BLaER1 treated with 17β-estradiol and CSF1 and Interleukin-3, amounts not matched to agents 10 nM and 100 nM (cell line): ENCODE data around the gene HNRNPCL2.
"Not testable (repeated sequence)": the region's sequence is repeated elsewhere in the genome, so short reads cannot be mapped to it uniquely, and the experiment has no call there.

Experiments used
- H3K27ac ChIP-seq, 11 experiments: shearing (Covaris generic); formaldehyde crosslinking; 2 replicates each; pipeline ENCODE4 v1.8.1; 2022
- H3K27me3 ChIP-seq, 11 experiments: shearing (Covaris generic); formaldehyde crosslinking; 2 replicates each; pipeline ENCODE4 v1.8.1; 2022
- H3K36me3 ChIP-seq, 11 experiments: shearing (Covaris generic); formaldehyde crosslinking; 2 replicates each; pipeline ENCODE4 v1.8.1; 2022
- H3K4me1 ChIP-seq, 10 experiments: shearing (Covaris generic); formaldehyde crosslinking; 2 replicates each; pipeline ENCODE4 v1.8.1; 2022
- H3K4me2 ChIP-seq, 11 experiments: shearing (Covaris generic); formaldehyde crosslinking; 2 replicates each; pipeline ENCODE4 v1.8.1; 2022
- H3K4me3 ChIP-seq, 10 experiments: shearing (Covaris generic); formaldehyde crosslinking; 2 replicates each; pipeline ENCODE4 v1.8.1; 2022
- H3K9ac ChIP-seq, 11 experiments: shearing (Covaris generic); formaldehyde crosslinking; 2 replicates each; pipeline ENCODE4 v1.8.1; 2022
- H3K9me3 ChIP-seq, 11 experiments: shearing (Covaris generic); formaldehyde crosslinking; replicated peaks in 1 of 11; 2 replicates each; pipeline ENCODE4 v1.8.1; 2022
- H4K20me1 ChIP-seq, 11 experiments: shearing (Covaris generic); formaldehyde crosslinking; 2 replicates each; pipeline ENCODE4 v1.8.1; 2022

Gene HNRNPCL2

DNA sequence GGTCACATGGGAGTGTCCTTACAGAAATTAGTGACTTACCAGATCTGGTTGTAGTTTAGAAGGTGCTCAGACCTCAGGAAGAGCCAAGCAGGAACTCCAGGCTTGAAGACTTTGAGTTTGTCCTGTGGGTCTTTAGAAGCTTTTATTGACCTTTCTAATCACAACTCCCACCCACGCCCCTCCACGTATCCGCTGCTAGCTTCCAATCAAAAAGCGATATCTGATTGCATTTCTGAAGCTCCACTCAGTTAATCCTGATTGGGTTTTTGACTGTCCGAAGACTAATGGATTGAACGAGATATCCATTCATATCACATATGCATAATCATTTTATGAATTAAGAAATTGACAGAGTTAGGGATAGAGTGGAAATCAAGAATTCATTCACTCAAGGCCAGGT is at the start of gene HNRNPCL2:
TSS of gene HNRNPCL2 (minus strand) at position 101 of the 400 bp plus-strand sequence. CDS start 454 bp downstream, outside the sequence.
- H3K27me3 ChIP-seq, H3K4me3 ChIP-seq, H3K4me1 ChIP-seq, H3K36me3 ChIP-seq, H3K9me3 ChIP-seq, H3K27ac ChIP-seq, H3K4me2 ChIP-seq, H4K20me1 ChIP-seq, H3K9ac ChIP-seq: not testable (repeated sequence)

DNA sequence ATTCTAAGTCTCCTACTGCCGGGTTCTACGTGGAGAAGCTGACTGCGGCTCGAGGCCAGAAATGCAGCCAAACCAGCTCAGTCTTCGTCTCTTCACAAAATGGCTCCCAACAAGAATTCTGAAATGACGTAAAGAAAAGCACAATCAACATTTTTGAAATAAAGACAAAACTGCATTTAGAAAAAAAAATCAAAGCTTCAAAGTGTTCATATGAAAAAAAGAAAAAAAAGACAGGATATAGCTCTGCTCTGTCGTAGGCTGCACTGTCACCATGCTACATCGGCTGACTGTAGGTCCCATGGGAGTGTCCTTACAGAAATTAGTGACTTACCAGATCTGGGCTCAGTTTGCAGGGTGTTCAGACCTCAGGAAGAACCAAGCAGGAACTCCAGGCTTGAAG is 48.9 kb upstream of the HNRNPCL2 start, which contains the start of gene HNRNPCL4:
TSS of gene HNRNPCL4 (minus strand) at position 101 of the 400 bp plus-strand sequence. CDS start 164 bp downstream, outside the sequence.
- not testable (repeated sequence) for H3K4me2 ChIP-seq, H3K9me3 ChIP-seq, H3K4me1 ChIP-seq, H3K36me3 ChIP-seq, H3K27ac ChIP-seq, H3K9ac ChIP-seq, H3K4me3 ChIP-seq, H3K27me3 ChIP-seq, H4K20me1 ChIP-seq

DNA sequence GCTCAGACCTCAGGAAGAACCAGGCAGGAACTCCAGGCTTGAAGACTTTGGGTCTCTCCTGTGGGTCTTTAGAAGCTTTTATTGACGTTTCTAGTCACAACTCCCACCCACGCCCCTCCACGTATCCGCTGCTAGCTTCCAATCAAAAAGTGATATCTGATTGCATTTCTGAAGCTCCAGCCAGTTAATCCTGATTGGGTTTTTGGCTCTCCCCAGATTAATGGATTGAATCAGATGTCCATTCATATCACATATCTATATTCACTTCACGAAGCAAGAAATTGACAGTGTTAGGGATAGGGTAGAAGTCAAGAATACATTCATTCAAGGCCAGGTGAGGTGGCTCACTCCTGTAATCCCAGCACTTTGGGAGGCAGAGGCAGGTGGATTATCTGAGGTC is 39.3 kb upstream of the HNRNPCL2 start, which contains the start of gene PRAMEF26:
TSS of gene PRAMEF26 (minus strand) at position 101 of the 400 bp plus-strand sequence. CDS start 2,914 bp downstream, outside the sequence.
- not testable (repeated sequence) for H3K9me3 ChIP-seq, H3K4me1 ChIP-seq, H3K9ac ChIP-seq, H3K27ac ChIP-seq, H3K4me2 ChIP-seq, H4K20me1 ChIP-seq, H3K27me3 ChIP-seq, H3K36me3 ChIP-seq, H3K4me3 ChIP-seq

DNA sequence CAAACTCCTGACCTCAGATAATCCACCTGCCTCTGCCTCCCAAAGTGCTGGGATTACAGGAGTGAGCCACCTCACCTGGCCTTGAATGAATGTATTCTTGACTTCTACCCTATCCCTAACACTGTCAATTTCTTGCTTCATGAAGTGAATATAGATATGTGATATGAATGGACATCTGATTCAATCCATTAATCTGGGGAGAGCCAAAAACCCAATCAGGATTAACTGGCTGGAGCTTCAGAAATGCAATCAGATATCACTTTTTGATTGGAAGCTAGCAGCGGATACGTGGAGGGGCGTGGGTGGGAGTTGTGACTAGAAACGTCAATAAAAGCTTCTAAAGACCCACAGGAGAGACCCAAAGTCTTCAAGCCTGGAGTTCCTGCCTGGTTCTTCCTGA is 46.2 kb downstream of the HNRNPCL2 start, which contains the start of gene PRAMEF25:
TSS of gene PRAMEF25 (plus strand) at position 301 of the 400 bp plus-strand sequence. CDS start 2,920 bp downstream, outside the sequence.
- not testable (repeated sequence) for H3K27ac ChIP-seq, H3K4me2 ChIP-seq, H3K9me3 ChIP-seq, H3K4me3 ChIP-seq, H3K27me3 ChIP-seq, H3K4me1 ChIP-seq, H4K20me1 ChIP-seq, H3K36me3 ChIP-seq, H3K9ac ChIP-seq
